GM19463 (cell line): Measurements from ENCODE around the gene NPIPA5.
"Not testable (repeated sequence)": the region's sequence is repeated elsewhere in the genome, so short reads cannot be mapped to it uniquely, and the experiment has no call there.

ENCODE experiments used
- ATAC-seq: cut with Tn5 transposase; IDR thresholded peaks from one replicate; pipeline ENCODE4 v1.9.1; 2021; ENCODE audit warnings: mild to moderate bottlenecking, moderate library complexity; ENCODE audit not compliant: unreplicated experiment

The NPIPA5 gene

GRCh38 chr16:15378194-15378593, at the start of gene NPIPA5:
NPIPA5 (minus strand) TSS chr16:15378294; CDS start chr16:15378294, 0 bp downstream.
- ATAC-seq: not testable (repeated sequence)

GRCh38 chr16:15427648-15428239, 49.6 kb upstream of the NPIPA5 start:
- no peak for ATAC-seq

GRCh38 chr16:15426796-15427195, 48.7 kb upstream of the NPIPA5 start:
- ATAC-seq: no peak

GRCh38 chr16:15425861-15426260, 47.8 kb upstream of the NPIPA5 start:
- no peak for ATAC-seq

- no peak for ATAC-seq
These were observed 44.1 kb upstream of the NPIPA5 start for GRCh38 chr16:15422222-15422621.

GRCh38 chr16:15421696-15422095, 43.6 kb upstream of the NPIPA5 start:
- ATAC-seq: not testable (repeated sequence)

GRCh38 chr16:15418206-15418605, 40.1 kb upstream of the NPIPA5 start:
- no peak for ATAC-seq

GRCh38 chr16:15417197-15417596, 39.1 kb upstream of the NPIPA5 start:
- no peak for ATAC-seq

GRCh38 chr16:15415511-15415985, 37.5 kb upstream of the NPIPA5 start:
- no peak for ATAC-seq

GRCh38 chr16:15409476-15409875, 31.4 kb upstream of the NPIPA5 start:
- ATAC-seq: not testable (repeated sequence)

GRCh38 chr16:15407756-15408155, 29.7 kb upstream of the NPIPA5 start:
- not testable (repeated sequence) for ATAC-seq

GRCh38 chr16:15404792-15405191, 26.7 kb upstream of the NPIPA5 start:
- ATAC-seq: no peak

GRCh38 chr16:15404091-15404490, 26.0 kb upstream of the NPIPA5 start:
- ATAC-seq: not testable (repeated sequence)

GRCh38 chr16:15403392-15403995, 25.4 kb upstream of the NPIPA5 start:
- no peak for ATAC-seq

GRCh38 chr16:15401972-15402371, 23.9 kb upstream of the NPIPA5 start:
- ATAC-seq: no peak

GRCh38 chr16:15400314-15400713, 22.2 kb upstream of the NPIPA5 start:
- not testable (repeated sequence) for ATAC-seq

- ATAC-seq: no peak
These were observed 21.2 kb upstream of the NPIPA5 start for GRCh38 chr16:15399317-15399716.

- ATAC-seq: no peak
These were observed 20.7 kb upstream of the NPIPA5 start for GRCh38 chr16:15398618-15399316.

- no peak for ATAC-seq
These were observed 19.0 kb upstream of the NPIPA5 start for GRCh38 chr16:15396948-15397594.

- ATAC-seq: not testable (repeated sequence)
These were observed 18.4 kb upstream of the NPIPA5 start for GRCh38 chr16:15396509-15396829.

- ATAC-seq: not testable (repeated sequence)
These were observed 17.8 kb upstream of the NPIPA5 start, which contains the start of gene MPV17L for GRCh38 chr16:15395631-15396508. MPV17L (plus strand) TSS chr16:15395754; CDS start chr16:15395898, 144 bp downstream.
